Right ventricle myocardium inferior (tissue), 1 donor: ENCODE data around the gene ASB2. TPM values are rescaled to one million over a fixed set of nuclear protein-coding genes. Genes with fewer than 3 reads are reported as not detected.

Experiments
- ATAC-seq: fragments of 200-7000 bp; cut with Tn5 transposase; one replicate; pipeline ENCODE4 v1.9.1; 2020; ENCODE audit warnings: mild to moderate bottlenecking, moderate library complexity
- DNase-seq: peaks from one replicate; pipeline ENCODE4 v3.0.0; 2021; ENCODE audit errors: missing footprints
- intact Hi-C: fragments of 100-400 bp; cut with DNase I; formaldehyde crosslinking; loops from one replicate; pipeline ENCODE4 v1.11.0; 2022
- total RNA-seq: library from RNA; stranded (reverse); fragmentation: NEBNext Ultra II Directional; extraction: Animal tissue kit (Norgen Biotek cat#: 25700); gene quantifications from one replicate; pipeline ENCODE4 v1.2.1, GENCODE V29; 2021
- donor health status: DM: no; HTN: yes; CAD: no; lungs with severe emphysema.

ASB2 gene
- total RNA-seq, 1 donor from 2014 or later = 294 TPM

- intact Hi-C loops = loop anchor here (5.0 kb wide), 1 partner anchor 41 kb away; the partner anchor contains the start of gene CCDC197
- no peak for DNase-seq
- ATAC-seq = peak; percentile 79
Measured at GRCh38 chr14:93956514-93957332, 19.6 kb downstream of the ASB2 start.

- no peak for ATAC-seq
- DNase-seq = no peak
- intact Hi-C loops = loop anchor here (5.0 kb wide), 1 partner anchor 41 kb away; the partner anchor contains the start of gene CCDC197
Measured at GRCh38 chr14:93955850-93956481, 20.4 kb downstream of the ASB2 start.

- DNase-seq (no peak), ATAC-seq (no peak)
- intact Hi-C loops = loop anchor here (5.0 kb wide), 1 partner anchor 42 kb away; the partner anchor contains the start of gene CCDC197
Measured at GRCh38 chr14:93954900-93955849, 21.2 kb downstream of the ASB2 start.

DNA sequence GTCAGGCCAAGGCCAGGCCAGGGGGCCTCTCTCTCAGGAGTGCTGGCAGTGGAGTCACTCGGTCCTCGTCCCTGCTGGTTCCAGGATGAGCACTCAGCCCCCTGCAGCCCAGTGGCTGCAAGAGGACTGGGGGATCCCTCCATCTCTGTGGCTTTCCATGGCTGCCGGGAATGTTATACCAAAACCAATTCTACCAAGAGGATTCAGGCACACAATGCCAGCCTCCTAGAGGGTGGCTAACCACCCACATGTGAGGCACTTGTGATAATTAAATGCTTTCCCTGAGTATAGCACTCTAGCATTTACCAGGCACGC, 21.9 kb downstream of the ASB2 start:
- intact Hi-C loops = no loop called here
- DNase-seq = no peak
- ATAC-seq = no peak

- DNase-seq (no peak), ATAC-seq (no peak)
- intact Hi-C loops = no loop called here
Measured at GRCh38 chr14:93953739-93954515, 22.4 kb downstream of the ASB2 start.

DNA sequence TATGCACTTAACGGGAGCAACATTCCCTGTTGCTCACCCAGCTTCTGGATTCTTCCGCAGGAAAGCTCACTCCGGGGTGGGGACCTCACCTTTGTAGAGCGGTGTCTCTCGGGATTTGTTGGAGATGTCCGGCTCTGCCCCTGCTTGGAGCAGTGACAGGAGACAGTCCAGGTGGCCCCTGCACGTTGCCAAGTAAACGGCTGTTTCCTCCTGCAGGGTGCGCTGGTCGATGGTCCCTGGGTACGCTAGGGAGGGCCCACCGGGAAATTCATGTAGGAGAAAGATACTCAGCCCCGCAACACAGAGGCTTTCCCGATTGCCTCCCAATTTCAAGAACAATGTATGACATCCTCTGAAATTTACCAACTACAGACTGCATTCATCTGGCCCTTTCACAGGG, 23.1 kb downstream of the ASB2 start:
- intact Hi-C loops = no loop called here
- ATAC-seq = no peak
- DNase-seq = no peak

GRCh38 chr14:93952829-93953228, 23.5 kb downstream of the ASB2 start:
- intact Hi-C loops = no loop called here
- ATAC-seq = no peak
- no peak for DNase-seq

- DNase-seq (peak; percentile 33), ATAC-seq (no peak)
- intact Hi-C loops = no loop called here
Measured at GRCh38 chr14:93951635-93952540, 24.5 kb downstream of the ASB2 start.

GRCh38 chr14:93950948-93951634, 25.3 kb downstream of the ASB2 start:
- no peak for DNase-seq
- ATAC-seq = no peak
- intact Hi-C loops = no loop called here

- ATAC-seq (no peak), DNase-seq (no peak)
- intact Hi-C loops = no loop called here
Measured at GRCh38 chr14:93949511-93950075, 26.8 kb downstream of the ASB2 start.

DNA sequence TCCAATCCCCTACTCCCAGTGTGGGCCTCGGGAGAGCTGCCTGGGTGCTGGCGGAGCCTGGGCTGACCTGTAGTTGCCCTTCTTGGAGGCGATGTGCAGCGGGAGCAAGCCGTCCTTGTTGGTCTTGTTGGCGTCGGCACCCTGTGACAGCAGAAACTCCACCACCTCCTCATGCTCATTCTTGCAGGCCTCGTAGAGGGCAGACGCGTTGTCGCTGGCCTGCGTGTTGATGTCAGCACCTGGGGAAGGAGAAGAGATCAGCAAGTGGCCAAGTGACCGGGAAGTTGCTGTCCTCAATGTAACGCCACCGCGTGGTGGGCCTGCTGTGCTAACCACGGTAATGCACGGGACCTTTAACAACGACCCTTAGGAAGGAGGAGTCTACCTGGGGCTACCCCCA, 29.1 kb downstream of the ASB2 start:
- intact Hi-C loops = no loop called here
- DNase-seq (no peak), ATAC-seq (no peak)

GRCh38 chr14:93946541-93947090, 29.8 kb downstream of the ASB2 start:
- intact Hi-C loops = no loop called here
- ATAC-seq (no peak), DNase-seq (no peak)

- DNase-seq (no peak), ATAC-seq (no peak)
- intact Hi-C loops = no loop called here
Measured at GRCh38 chr14:93946104-93946503, 30.3 kb downstream of the ASB2 start.

DNA sequence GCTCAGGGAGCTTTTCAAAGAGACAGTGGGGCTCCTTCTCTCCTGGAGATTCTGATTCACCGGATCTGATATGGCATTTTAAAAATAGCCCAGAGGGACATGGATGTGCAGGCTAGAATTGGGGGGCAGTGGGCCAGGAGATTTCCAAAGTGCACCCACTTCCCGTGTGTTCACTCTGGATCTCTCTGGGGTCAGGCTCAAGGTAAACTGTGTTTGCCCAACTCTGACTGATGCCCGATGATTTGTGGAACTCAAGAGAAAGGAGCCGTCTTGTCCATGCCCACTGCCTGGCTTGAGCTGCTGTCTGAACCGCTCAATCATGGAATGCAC, 31.3 kb downstream of the ASB2 start:
- intact Hi-C loops = no loop called here
- ATAC-seq = no peak
- no peak for DNase-seq

- DNase-seq = no peak
- ATAC-seq = peak; percentile 62
- intact Hi-C loops = no loop called here
Measured at GRCh38 chr14:93944348-93945069, 31.9 kb downstream of the ASB2 start.

DNA sequence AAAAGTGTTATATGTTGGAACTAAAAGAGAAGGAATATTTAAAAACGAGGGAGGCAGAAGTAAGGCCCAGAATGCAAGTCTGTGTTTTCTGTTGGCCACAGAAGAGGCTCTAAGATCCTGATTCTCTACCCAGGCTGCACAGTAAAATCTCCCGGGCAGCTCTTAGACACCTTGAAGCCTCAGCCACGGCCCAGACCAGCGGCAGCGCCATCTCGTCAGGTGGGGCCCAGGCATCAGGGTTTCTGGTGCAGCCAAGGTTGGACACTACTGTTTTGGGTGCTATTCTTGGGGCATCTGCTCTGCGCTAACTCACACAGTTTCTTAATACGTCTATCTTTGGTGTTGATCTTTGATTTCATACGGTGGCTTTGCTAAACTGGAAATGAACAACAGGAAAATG, 32.4 kb downstream of the ASB2 start:
- intact Hi-C loops = no loop called here
- DNase-seq = no peak
- no peak for ATAC-seq
